ENCODE measurements around the gene PDE1A. TPM values are rescaled to one million over a fixed set of nuclear protein-coding genes. Genes with fewer than 3 reads are reported as not detected.
A peak's percentile ranks its signal among the peaks of the same experiment; 100 is the strongest.

Gene PDE1A
- total RNA-seq, 1 experiment from 2014 or later: 3.1 TPM

- Histone ChIP-seq H3K27me3 (replicated peaks; ENCODE audit: insufficient read depth, low read depth, low read length, poor library complexity) (no peaks in the 10 kb centered on the region), H3K9me3 (ENCODE audit: low read depth, low read length, poor library complexity, severe bottlenecking) (no peaks in the 10 kb centered on the region), H3K36me3 (ENCODE audit: insufficient read depth, low read length, poor library complexity, severe bottlenecking) (no peaks in the 10 kb centered on the region), H3K4me3 (ENCODE audit: low read depth, low read length, poor library complexity, severe bottlenecking) (no peak overlapping the region), H3K4me1 (ENCODE audit: insufficient read depth, low read length, poor library complexity, severe bottlenecking) (peaks cover 15% of the 10 kb centered on the region), H3K27ac (ENCODE audit: low read depth, low read length, poor library complexity, severe bottlenecking) (peak overlapping the region; percentile 18)
- DNase-seq (ENCODE audit: low spot score): peak; percentile 62
- POLR2A ChIA-PET (ENCODE audit: low non-redundant PET): no interaction called here
- intact Hi-C loops (cut with micrococcal nuclease; ENCODE audit: unreplicated experiment): no loop called here
- TF ChIP-seq CTCF (conservative IDR thresholded peaks at IDR 0.05; ENCODE audit: low read depth, low read length): no peak
- no peak for TF ChIP-seq EZH2 (IDR thresholded peaks at IDR 0.05; ENCODE audit: borderline replicate concordance, low read depth, low read length, poor library complexity, severe bottlenecking)
- no TSS peak for BruUV-seq (replicated peaks)
- CTCF ChIA-PET: interaction anchor here (0.6 kb wide), 1 partner anchor 497 kb away, joined by 3 read pairs; no protein-coding TSS in a partner anchor
Observed at GRCh38 chr2:182435754-182436153, 8.9 kb upstream of the PDE1A start.

- peaks cover 17% of the 10 kb centered on the region for H3K4me1 ChIP-seq (ENCODE audit: insufficient read depth, low read length, poor library complexity, severe bottlenecking)
- intact Hi-C loops (cut with micrococcal nuclease; ENCODE audit: unreplicated experiment): no loop called here
- TF ChIP-seq EZH2 (IDR thresholded peaks at IDR 0.05; ENCODE audit: borderline replicate concordance, low read depth, low read length, poor library complexity, severe bottlenecking) (no peak), CTCF (conservative IDR thresholded peaks at IDR 0.05; ENCODE audit: low read depth, low read length) (no peak)
- no peak overlapping the region for H3K27ac ChIP-seq (ENCODE audit: low read depth, low read length, poor library complexity, severe bottlenecking)
- no peaks in the 10 kb centered on the region for H3K9me3 ChIP-seq (ENCODE audit: low read depth, low read length, poor library complexity, severe bottlenecking)
- H3K36me3 ChIP-seq (ENCODE audit: insufficient read depth, low read length, poor library complexity, severe bottlenecking): no peaks in the 10 kb centered on the region
- ChIA-PET POLR2A (ENCODE audit: low non-redundant PET) (no interaction called here), CTCF (no interaction called here)
- BruUV-seq (replicated peaks): no TSS peak
- H3K27me3 ChIP-seq (replicated peaks; ENCODE audit: insufficient read depth, low read depth, low read length, poor library complexity): no peaks in the 10 kb centered on the region
- no peak overlapping the region for H3K4me3 ChIP-seq (ENCODE audit: low read depth, low read length, poor library complexity, severe bottlenecking)
- no peak for DNase-seq (ENCODE audit: low spot score)
Observed at GRCh38 chr2:182432051-182432450, 5.2 kb upstream of the PDE1A start.

GRCh38 chr2:182428476-182428875, 1.6 kb upstream of the PDE1A start:
- Histone ChIP-seq H3K27ac (ENCODE audit: low read depth, low read length, poor library complexity, severe bottlenecking) (no peak overlapping the region), H3K9me3 (ENCODE audit: low read depth, low read length, poor library complexity, severe bottlenecking) (no peaks in the 10 kb centered on the region), H3K36me3 (ENCODE audit: insufficient read depth, low read length, poor library complexity, severe bottlenecking) (no peaks in the 10 kb centered on the region), H3K4me1 (ENCODE audit: insufficient read depth, low read length, poor library complexity, severe bottlenecking) (peaks cover 8% of the 10 kb centered on the region), H3K27me3 (replicated peaks; ENCODE audit: insufficient read depth, low read depth, low read length, poor library complexity) (no peaks in the 10 kb centered on the region), H3K4me3 (ENCODE audit: low read depth, low read length, poor library complexity, severe bottlenecking) (no peak overlapping the region)
- TF ChIP-seq CTCF (conservative IDR thresholded peaks at IDR 0.05; ENCODE audit: low read depth, low read length) (no peak), EZH2 (IDR thresholded peaks at IDR 0.05; ENCODE audit: borderline replicate concordance, low read depth, low read length, poor library complexity, severe bottlenecking) (no peak)
- ChIA-PET CTCF (no interaction called here), POLR2A (ENCODE audit: low non-redundant PET) (no interaction called here)
- DNase-seq (ENCODE audit: low spot score): no peak
- intact Hi-C loops (cut with micrococcal nuclease; ENCODE audit: unreplicated experiment): no loop called here
- no TSS peak for BruUV-seq (replicated peaks)
